OCI-LY1 (cell line): ENCODE results near the gene HNRNPAB.

Experiments used
- CTCF ChIP-seq: fragments of 200-600 bp; sonication (generic), shearing (Covaris generic); IDR thresholded peaks from 2 replicates; pipeline ENCODE4 v1.5.1; 2017; ENCODE audit warnings: mild to moderate bottlenecking, antibody characterized with exemption, low read length, moderate library complexity, mixed read lengths
- EZH2 ChIP-seq: fragments of 200-600 bp; sonication (generic), shearing (Covaris generic); IDR thresholded peaks from 2 replicates; pipeline ENCODE4 v1.8.0; 2017; ENCODE audit warnings: borderline replicate concordance, mixed run types, mild to moderate bottlenecking, antibody characterized with exemption, low read length, moderate library complexity, mixed read lengths

GRCh38 chr5:178196986-178197385 lies 7.3 kb upstream of the HNRNPAB start:
- TF ChIP-seq CTCF (peak; percentile 51; the same call in 1 of the 2 replicates), EZH2 (no peak)
